Neural progenitor cell (in vitro differentiated cells): ENCODE data around the gene IGSF3. TPM values are rescaled to one million over a fixed set of nuclear protein-coding genes. Genes with fewer than 3 reads are reported as not detected.

ENCODE experiments used
- DNase-seq: peaks from one replicate; pipeline ENCODE4 v3.0.0-alpha.2; 2016; ENCODE audit warnings: low spot score
- H2AFZ ChIP-seq: fragments of 200-600 bp; sonication (generic); replicated peaks from 2 replicates; pipeline ENCODE4 v1.6.1; 2016; ENCODE audit warnings: antibody characterized with exemption
- H3F3A ChIP-seq: fragments of 200-600 bp; sonication (generic); 2 replicates; pipeline ENCODE4 v1.6.1; 2016; ENCODE audit warnings: antibody characterized with exemption, low read depth
- H3K27ac ChIP-seq: fragments of 200-600 bp; sonication (generic); 2 replicates; pipeline ENCODE4 v1.5.1; 2016; ENCODE audit warnings: mild to moderate bottlenecking
- H3K27me3 ChIP-seq: fragments of 200-600 bp; sonication (generic); 2 replicates; pipeline ENCODE4 v1.6.1; 2016; ENCODE audit warnings: mild to moderate bottlenecking, moderate library complexity
- H3K36me3 ChIP-seq: fragments of 200-600 bp; sonication (generic); 2 replicates; pipeline ENCODE4 v1.5.1; 2016
- H3K4me1 ChIP-seq: fragments of 200-600 bp; sonication (generic); 2 replicates; pipeline ENCODE4 v1.6.1; 2016; ENCODE audit warnings: mixed run types
- H3K4me2 ChIP-seq: fragments of 200-600 bp; sonication (generic); 2 replicates; pipeline ENCODE4 v1.6.1; 2016
- H3K4me3 ChIP-seq: fragments of 200-600 bp; sonication (generic); 2 replicates; pipeline ENCODE4 v1.5.1; 2016
- H3K79me2 ChIP-seq: fragments of 200-600 bp; sonication (generic); 2 replicates; pipeline ENCODE4 v1.6.1; 2016; ENCODE audit warnings: low read depth
- H3K9ac ChIP-seq: fragments of 200-600 bp; sonication (generic); 2 replicates; pipeline ENCODE4 v1.6.1; 2016
- H3K9me3 ChIP-seq: fragments of 200-600 bp; sonication (generic); 2 replicates; pipeline ENCODE4 v1.5.1; 2016; ENCODE audit warnings: low read depth
- H4K20me1 ChIP-seq: fragments of 200-600 bp; sonication (generic); 2 replicates; pipeline ENCODE4 v1.6.1; 2016; ENCODE audit warnings: low read depth
- H3K27ac Mint-ChIP-seq: 3 replicates; pipeline ENCODE4 v1.8.0; 2021; ENCODE audit warnings: mixed read lengths
- H3K27me3 Mint-ChIP-seq: 2 replicates; pipeline ENCODE4 v1.8.0; 2022; ENCODE audit warnings: low read depth, mild to moderate bottlenecking, inconsistent platforms, moderate library complexity, mixed read lengths; ENCODE audit not compliant: insufficient read depth
- H3K36me3 Mint-ChIP-seq: 3 replicates; pipeline ENCODE4 v1.8.0; 2021; ENCODE audit warnings: mixed read lengths
- H3K4me1 Mint-ChIP-seq: 3 replicates; pipeline ENCODE4 v1.8.0; 2021; ENCODE audit warnings: mixed read lengths
- H3K4me3 Mint-ChIP-seq: 3 replicates; pipeline ENCODE4 v1.8.0; 2021; ENCODE audit warnings: mild to moderate bottlenecking, moderate library complexity, mixed read lengths
- H3K9me3 Mint-ChIP-seq: 3 replicates; pipeline ENCODE4 v1.8.0; 2020; ENCODE audit warnings: mixed read lengths
- CTCF ChIP-seq: fragments of 200-600 bp; sonication (generic); IDR thresholded peaks from 2 replicates; pipeline ENCODE4 v1.5.1; 2017; ENCODE audit warnings: antibody characterized with exemption, mild to moderate bottlenecking
- EZH2 ChIP-seq: fragments of 200-600 bp; sonication (generic); IDR thresholded peaks from 2 replicates; pipeline ENCODE4 v1.6.1; 2017; ENCODE audit warnings: antibody characterized with exemption, mild to moderate bottlenecking, moderate library complexity
- EZH2phosphoT487 ChIP-seq: fragments of 200-600 bp; sonication (generic); IDR thresholded peaks from 2 replicates; pipeline ENCODE4 v1.6.1; 2017; ENCODE audit warnings: antibody characterized with exemption
- total RNA-seq: library from RNA; depleted of rRNA; stranded (reverse); fragments of >200 nt; gene quantifications from 2 replicates; pipeline ENCODE4 v1.2.3, GENCODE V29; 2015; ENCODE audit warnings: low replicate concordance

Gene IGSF3
- total RNA-seq, 1 donor from 2014 or later = 24.0 TPM

GRCh38 chr1:116713474-116713873 is 45.9 kb upstream of the IGSF3 start:
- H3K36me3 Mint-ChIP-seq = no peaks in the 10 kb centered on the region
- no peak overlapping the region for H3K4me3 ChIP-seq
- H3K9ac ChIP-seq = no peak overlapping the region
- no peaks in the 10 kb centered on the region for H4K20me1 ChIP-seq
- no peaks in the 10 kb centered on the region for H3F3A ChIP-seq
- H3K27ac ChIP-seq = no peak overlapping the region
- H3K9me3 Mint-ChIP-seq = peaks cover 4% of the 10 kb centered on the region
- H3K4me1 Mint-ChIP-seq = peaks cover 18% of the 10 kb centered on the region
- no peak for DNase-seq
- TF ChIP-seq CTCF (no peak), EZH2phosphoT487 (no peak), EZH2 (no peak)
- peak overlapping the region; percentile 10 for H3K4me3 Mint-ChIP-seq
- H3K79me2 ChIP-seq = no peaks in the 10 kb centered on the region
- peaks cover 19% of the 10 kb centered on the region for H3K4me1 ChIP-seq
- H3K9me3 ChIP-seq = no peaks in the 10 kb centered on the region
- no peaks in the 10 kb centered on the region for H3K27me3 ChIP-seq
- H3K4me2 ChIP-seq = no peak overlapping the region
- H3K36me3 ChIP-seq = no peaks in the 10 kb centered on the region
- no peak overlapping the region for H3K27ac Mint-ChIP-seq
- H3K27me3 Mint-ChIP-seq = peaks cover 4% of the 10 kb centered on the region
- peak overlapping the region; percentile 99 for H2AFZ ChIP-seq

GRCh38 chr1:116712510-116712909 is 45.0 kb upstream of the IGSF3 start:
- no peaks in the 10 kb centered on the region for H3K9me3 ChIP-seq
- H3K36me3 ChIP-seq = no peaks in the 10 kb centered on the region
- H3K27ac ChIP-seq = no peak overlapping the region
- H3K4me2 ChIP-seq = no peak overlapping the region
- H3K27me3 Mint-ChIP-seq = peaks cover 4% of the 10 kb centered on the region
- H3K27ac Mint-ChIP-seq = no peak overlapping the region
- no peaks in the 10 kb centered on the region for H3K79me2 ChIP-seq
- no peaks in the 10 kb centered on the region for H3K27me3 ChIP-seq
- H3K9me3 Mint-ChIP-seq = peaks cover 4% of the 10 kb centered on the region
- no peaks in the 10 kb centered on the region for H3K36me3 Mint-ChIP-seq
- no peak overlapping the region for H3K4me3 ChIP-seq
- no peaks in the 10 kb centered on the region for H3F3A ChIP-seq
- no peaks in the 10 kb centered on the region for H4K20me1 ChIP-seq
- no peak overlapping the region for H3K4me3 Mint-ChIP-seq
- H3K4me1 ChIP-seq = peaks cover 19% of the 10 kb centered on the region
- DNase-seq = no peak
- TF ChIP-seq EZH2phosphoT487 (no peak), EZH2 (no peak), CTCF (no peak)
- peaks cover 18% of the 10 kb centered on the region for H3K4me1 Mint-ChIP-seq
- no peak overlapping the region for H3K9ac ChIP-seq
- H2AFZ ChIP-seq = peak overlapping the region; percentile 99

- TF ChIP-seq CTCF = no peak
- peaks cover 19% of the 10 kb centered on the region for H3K4me1 ChIP-seq
- no peak overlapping the region for H3K27ac ChIP-seq
- H3K4me2 ChIP-seq = no peak overlapping the region
- H3F3A ChIP-seq = no peaks in the 10 kb centered on the region
- H2AFZ ChIP-seq = peak overlapping the region; percentile 91
- H3K79me2 ChIP-seq = no peaks in the 10 kb centered on the region
- no peaks in the 10 kb centered on the region for H3K27me3 ChIP-seq
- no peak overlapping the region for H3K4me3 ChIP-seq
- no peaks in the 10 kb centered on the region for H3K36me3 ChIP-seq
- peaks cover 18% of the 10 kb centered on the region for H3K4me1 Mint-ChIP-seq
- peak; percentile 27 for DNase-seq
- H3K27ac Mint-ChIP-seq = peak overlapping the region; percentile 67
- H3K9ac ChIP-seq = no peak overlapping the region
- no peaks in the 10 kb centered on the region for H3K9me3 Mint-ChIP-seq
- no peaks in the 10 kb centered on the region for H3K36me3 Mint-ChIP-seq
- peaks cover 4% of the 10 kb centered on the region for H3K27me3 Mint-ChIP-seq
- H4K20me1 ChIP-seq = no peaks in the 10 kb centered on the region
- H3K9me3 ChIP-seq = no peaks in the 10 kb centered on the region
- no peak overlapping the region for H3K4me3 Mint-ChIP-seq
Observed at GRCh38 chr1:116711263-116711840, 43.8 kb upstream of the IGSF3 start.
